DMS 273 treated with DMSO at 0.1 percent for 48 hours (cell line): ENCODE measurements around the gene FER1L5.

Source experiments
- DNase-seq: peaks from one replicate; lab custom pipeline; 2025; lab: John Stamatoyannopoulos, UW

Gene FER1L5

GRCh38 chr2:96697476-96697875 lies 54.9 kb downstream of the FER1L5 start:
- DNase-seq = no peak

GRCh38 chr2:96698221-96698861 lies 55.8 kb downstream of the FER1L5 start:
- no peak for DNase-seq

GRCh38 chr2:96699021-96699420 lies 56.5 kb downstream of the FER1L5 start:
- DNase-seq = no peak

GRCh38 chr2:96699621-96700020 lies 57.1 kb downstream of the FER1L5 start:
- no peak for DNase-seq

GRCh38 chr2:96700086-96700485 lies 57.5 kb downstream of the FER1L5 start:
- DNase-seq = no peak

GRCh38 chr2:96701636-96702035 lies 59.1 kb downstream of the FER1L5 start:
- no peak for DNase-seq

- DNase-seq = no peak
Observed at GRCh38 chr2:96702098-96702785, 59.7 kb downstream of the FER1L5 start.

GRCh38 chr2:96703021-96703751 lies 60.6 kb downstream of the FER1L5 start:
- no peak for DNase-seq

- DNase-seq = no peak
Observed at GRCh38 chr2:96710985-96711384, 68.4 kb downstream of the FER1L5 start.

- no peak for DNase-seq
Observed at GRCh38 chr2:96715658-96716057, 73.1 kb downstream of the FER1L5 start.

GRCh38 chr2:96716388-96716787 lies 73.8 kb downstream of the FER1L5 start:
- no peak for DNase-seq

GRCh38 chr2:96726131-96726530 lies 83.6 kb downstream of the FER1L5 start:
- DNase-seq = no peak

GRCh38 chr2:96727431-96727830 lies 84.9 kb downstream of the FER1L5 start:
- DNase-seq = no peak

- no peak for DNase-seq
Observed at GRCh38 chr2:96729748-96730147, 87.2 kb downstream of the FER1L5 start.

GRCh38 chr2:96730212-96730611 lies 87.6 kb downstream of the FER1L5 start:
- DNase-seq = no peak

- no peak for DNase-seq
Observed at GRCh38 chr2:96733931-96734330, 91.4 kb downstream of the FER1L5 start.

- no peak for DNase-seq
Observed at GRCh38 chr2:96734880-96735583, 92.5 kb downstream of the FER1L5 start.

- no peak for DNase-seq
Observed at GRCh38 chr2:96737251-96737650, 94.7 kb downstream of the FER1L5 start.

GRCh38 chr2:96737831-96738230 lies 95.3 kb downstream of the FER1L5 start:
- DNase-seq = no peak

GRCh38 chr2:96739076-96739632 lies 96.6 kb downstream of the FER1L5 start:
- DNase-seq = no peak

- peak; percentile 96 for DNase-seq
Observed at GRCh38 chr2:96739633-96740428, 97.3 kb downstream of the FER1L5 start, which contains the start of gene LMAN2L. Gene LMAN2L, minus strand, starts transcription at chr2:96740064. Its CDS starts 24 bp downstream, at chr2:96740040.
